ENCODE measurements around the gene ARRB1.

- TF ChIP-seq CTCF (IDR thresholded peaks at IDR 0.05) (no peak), POLR2AphosphoS5 (IDR thresholded peaks at IDR 0.05; ENCODE audit: low read depth, low read length) (no peak), SIN3A (IDR thresholded peaks at IDR 0.05; ENCODE audit: borderline replicate concordance, insufficient read depth, low read depth, low read length) (no peak)
- TF ChIP-seq, protein P1, sequence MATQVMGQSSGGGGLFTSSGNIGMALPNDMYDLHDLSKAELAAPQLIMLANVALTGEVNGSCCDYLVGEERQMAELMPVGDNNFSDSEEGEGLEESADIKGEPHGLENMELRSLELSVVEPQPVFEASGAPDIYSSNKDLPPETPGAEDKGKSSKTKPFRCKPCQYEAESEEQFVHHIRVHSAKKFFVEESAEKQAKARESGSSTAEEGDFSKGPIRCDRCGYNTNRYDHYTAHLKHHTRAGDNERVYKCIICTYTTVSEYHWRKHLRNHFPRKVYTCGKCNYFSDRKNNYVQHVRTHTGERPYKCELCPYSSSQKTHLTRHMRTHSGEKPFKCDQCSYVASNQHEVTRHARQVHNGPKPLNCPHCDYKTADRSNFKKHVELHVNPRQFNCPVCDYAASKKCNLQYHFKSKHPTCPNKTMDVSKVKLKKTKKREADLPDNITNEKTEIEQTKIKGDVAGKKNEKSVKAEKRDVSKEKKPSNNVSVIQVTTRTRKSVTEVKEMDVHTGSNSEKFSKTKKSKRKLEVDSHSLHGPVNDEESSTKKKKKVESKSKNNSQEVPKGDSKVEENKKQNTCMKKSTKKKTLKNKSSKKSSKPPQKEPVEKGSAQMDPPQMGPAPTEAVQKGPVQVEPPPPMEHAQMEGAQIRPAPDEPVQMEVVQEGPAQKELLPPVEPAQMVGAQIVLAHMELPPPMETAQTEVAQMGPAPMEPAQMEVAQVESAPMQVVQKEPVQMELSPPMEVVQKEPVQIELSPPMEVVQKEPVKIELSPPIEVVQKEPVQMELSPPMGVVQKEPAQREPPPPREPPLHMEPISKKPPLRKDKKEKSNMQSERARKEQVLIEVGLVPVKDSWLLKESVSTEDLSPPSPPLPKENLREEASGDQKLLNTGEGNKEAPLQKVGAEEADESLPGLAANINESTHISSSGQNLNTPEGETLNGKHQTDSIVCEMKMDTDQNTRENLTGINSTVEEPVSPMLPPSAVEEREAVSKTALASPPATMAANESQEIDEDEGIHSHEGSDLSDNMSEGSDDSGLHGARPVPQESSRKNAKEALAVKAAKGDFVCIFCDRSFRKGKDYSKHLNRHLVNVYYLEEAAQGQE (IDR thresholded peaks at IDR 0.05; ENCODE audit: insufficient read depth in 1 of 2, low read depth in 2 of 2, low read length in 1 of 2): no peak
Measured at GRCh38 chr11:75355051-75355450, 3.6 kb upstream of the ARRB1 start.
